ENCODE results near the gene KRT85.

Gene KRT85

DNA sequence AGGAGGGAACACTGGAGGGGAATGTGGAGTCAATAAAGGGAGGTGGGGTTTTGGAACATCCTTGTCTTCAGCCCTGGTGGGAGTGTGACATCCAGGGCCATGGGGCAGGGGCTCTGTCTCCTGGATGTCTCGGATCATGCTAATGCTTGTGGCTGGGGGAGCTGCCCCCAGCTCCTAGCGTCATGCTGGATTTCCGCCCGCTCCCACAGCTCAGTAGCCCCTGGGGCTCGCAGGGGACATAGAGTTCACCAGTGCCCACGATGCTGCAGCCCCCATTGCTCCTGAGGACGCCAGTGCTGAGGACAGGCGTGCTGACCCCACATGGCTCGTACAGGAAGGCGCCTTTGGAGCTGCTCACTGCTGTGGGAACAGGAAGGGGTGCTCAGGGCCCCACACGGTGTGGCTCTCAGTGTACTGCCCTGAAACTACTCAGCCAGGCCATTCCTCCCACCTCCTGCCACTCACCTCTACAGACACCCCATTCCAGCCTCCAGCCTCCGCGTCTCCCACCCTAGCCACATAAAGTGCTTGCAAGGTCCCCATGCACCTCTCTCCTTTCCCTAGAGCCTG, 27.6 kb upstream of the KRT85 start:
- DNase-seq (ENCODE audit: low spot score) = no peak

DNA sequence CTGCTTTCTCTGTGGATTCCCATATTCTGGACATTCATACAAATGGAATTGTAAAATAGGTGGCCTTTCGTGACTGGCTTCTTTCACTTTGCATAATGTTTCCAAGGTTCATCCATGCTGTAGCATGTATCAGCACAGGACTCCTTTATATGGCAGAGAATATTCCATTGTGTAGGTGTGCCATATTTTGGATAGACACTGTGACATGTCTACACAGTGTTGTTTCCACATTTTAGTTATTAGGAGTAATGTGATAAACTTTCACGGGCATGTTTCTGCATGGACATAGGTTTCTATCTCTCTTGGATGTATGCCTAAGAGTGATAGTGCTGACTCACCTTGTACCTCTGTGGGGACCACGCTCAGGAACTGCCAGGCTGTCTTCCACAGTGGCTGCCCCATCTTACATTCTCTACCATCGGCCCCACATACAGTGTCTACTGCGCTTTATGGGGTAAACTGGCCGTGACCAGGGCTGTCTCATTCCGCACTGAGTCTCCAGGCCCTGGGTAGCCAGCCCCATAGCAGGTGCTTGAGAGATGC, 25.3 kb upstream of the KRT85 start:
- DNase-seq (ENCODE audit: low spot score) = no peak

DNA sequence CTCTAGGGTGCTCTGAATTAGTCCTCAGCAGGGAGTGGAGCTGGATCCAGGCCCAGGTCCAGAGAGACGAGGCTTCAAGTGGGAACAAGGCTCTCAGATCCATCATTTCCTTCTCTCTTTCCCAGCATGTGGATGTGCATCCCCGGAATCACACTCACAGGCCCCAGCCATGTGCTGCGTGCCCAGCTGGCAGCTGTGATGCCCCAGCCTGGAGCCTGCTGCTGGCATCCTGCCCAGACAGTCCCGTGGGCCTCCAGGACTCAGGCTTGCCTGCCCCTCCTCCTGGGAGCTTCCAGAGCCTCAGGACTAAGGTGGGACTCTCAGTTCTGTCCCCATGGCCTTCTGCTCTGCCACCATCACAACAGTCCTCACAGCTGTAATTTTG, 24.3 kb upstream of the KRT85 start:
- no peak for DNase-seq (ENCODE audit: low spot score)

DNA sequence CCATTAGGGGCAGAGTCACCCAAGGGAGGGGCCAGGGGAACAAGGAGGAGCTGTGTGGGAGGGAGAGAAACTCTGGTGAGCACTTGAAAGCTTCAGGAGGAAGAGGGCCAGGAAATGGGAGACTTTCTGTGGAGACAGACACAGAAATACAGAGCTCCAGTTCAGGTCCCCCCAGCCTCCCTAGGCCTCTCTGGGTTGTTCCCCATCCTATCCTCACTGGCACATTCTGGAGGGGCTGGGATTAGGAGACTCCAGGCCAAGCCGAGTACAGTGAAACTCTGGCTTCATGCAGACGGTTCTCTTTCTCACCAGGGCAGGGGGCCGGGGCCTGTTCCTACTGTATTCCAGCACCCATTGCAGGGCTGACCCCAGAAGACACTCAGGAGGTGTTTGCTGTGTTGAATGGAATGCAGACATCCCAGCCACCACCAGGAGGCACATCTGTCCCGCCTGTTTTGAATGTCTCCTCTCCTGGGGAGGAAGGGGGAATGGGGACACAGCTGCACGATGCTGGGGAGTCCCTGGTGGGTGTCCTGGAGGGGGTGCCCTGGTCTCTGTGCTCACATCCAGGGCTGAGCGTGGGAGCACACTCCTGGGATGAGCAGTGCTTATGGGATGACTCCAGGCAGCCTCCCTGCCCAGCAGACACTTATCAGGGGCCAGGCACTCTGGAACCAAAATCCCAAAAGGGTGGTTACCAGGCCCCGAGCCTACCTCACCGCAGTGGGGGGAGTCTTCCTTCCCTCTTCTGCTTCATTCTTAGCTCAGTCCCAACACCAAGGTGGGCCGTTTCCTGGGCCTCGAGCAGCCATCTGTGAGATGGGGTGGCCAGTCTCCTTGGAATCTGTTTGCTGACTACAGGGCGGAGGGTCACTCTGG, 23.7 kb upstream of the KRT85 start:
- DNase-seq (ENCODE audit: low spot score) = no peak

DNA sequence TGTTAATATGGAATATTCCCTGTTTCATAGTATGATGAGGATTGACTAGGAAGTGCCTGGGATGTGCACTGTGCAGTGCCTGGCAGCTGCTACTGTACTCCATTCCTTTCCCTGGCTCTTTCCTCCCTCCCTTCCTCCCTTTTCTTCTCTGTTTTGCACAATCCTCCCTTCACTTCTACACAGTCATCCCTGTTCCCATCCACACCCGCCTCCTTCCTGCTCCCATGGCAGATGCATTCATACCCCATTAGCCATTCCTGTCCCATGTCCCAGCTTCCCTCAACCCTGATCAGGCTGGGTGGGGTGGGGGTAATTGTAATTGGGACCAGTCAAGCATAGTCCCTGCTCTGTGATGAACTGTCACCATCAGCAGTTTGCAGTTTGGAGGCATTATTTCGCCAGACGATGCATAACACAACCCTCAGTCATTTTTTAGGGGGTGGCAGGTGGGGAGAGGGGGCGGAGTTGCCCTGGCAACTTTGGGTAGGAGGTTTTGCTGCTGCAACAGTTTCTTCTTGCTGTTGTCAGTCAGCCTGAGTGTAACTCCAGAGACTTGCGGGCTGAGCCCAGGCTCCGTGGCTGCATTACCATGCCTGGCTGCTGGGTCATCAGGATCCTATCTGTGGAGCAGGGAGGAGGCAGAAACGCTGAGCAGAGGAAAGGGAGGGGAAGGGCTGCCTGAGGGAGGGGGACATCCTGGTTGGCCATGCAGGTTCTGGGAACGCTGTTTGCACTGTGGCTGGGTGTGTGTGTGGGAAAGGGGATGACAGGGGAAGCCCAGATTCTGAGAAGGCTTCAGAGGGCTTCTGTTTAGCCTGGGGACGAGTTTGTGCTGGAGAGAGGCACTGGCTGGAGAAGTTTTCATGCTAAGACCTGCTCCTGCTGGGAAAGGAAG, 22.3 kb upstream of the KRT85 start:
- DNase-seq (ENCODE audit: low spot score) = no peak

DNA sequence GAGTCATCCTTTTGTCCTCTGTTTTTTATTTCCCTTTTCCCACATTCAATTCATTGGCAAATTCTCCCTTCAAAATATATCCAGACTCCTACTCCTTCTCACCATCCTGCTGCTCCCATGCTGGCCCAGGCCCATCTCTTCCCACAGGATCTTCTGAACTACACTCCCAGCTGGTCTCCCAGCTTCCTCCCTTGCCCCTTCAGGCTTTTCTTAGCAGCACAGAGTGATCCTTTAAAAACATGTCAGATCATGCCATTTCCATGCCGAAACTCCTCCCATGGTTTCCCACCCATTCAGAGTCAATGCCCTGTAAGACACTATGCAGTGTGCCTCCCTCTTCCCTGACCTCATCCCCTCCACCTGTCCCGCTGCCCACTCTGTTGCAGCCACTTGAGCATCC, 20.6 kb upstream of the KRT85 start:
- DNase-seq (ENCODE audit: low spot score) = no peak

DNA sequence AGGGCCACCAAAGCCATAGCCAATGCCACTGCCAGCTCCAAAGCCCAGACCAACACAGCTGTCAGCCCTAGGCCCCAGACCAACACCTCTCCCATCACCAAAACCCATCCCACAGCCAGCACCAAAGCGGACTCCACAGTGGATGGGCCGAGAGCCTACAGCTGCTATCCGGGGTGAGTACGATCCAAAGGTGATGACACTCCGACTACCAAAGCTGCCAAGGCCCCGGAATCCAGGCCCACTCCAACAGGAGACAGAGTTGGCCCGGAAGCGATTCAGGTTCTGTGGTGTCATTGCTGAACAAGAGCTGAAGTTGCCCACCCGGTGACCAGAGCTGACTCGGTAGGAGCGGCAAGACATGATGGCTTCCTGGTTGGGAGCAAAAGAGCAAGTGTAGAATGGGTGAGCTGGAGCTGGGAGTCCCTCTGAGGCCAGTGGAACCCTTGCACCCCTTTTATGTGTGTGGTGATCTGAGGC, 18.0 kb upstream of the KRT85 start, which contains the start of gene KRT84:
Gene KRT84 (minus strand): TSS at position 427 of the 477 bp plus-strand sequence. CDS start 67 bp downstream, at position 360.
- no peak for DNase-seq (ENCODE audit: low spot score)

DNA sequence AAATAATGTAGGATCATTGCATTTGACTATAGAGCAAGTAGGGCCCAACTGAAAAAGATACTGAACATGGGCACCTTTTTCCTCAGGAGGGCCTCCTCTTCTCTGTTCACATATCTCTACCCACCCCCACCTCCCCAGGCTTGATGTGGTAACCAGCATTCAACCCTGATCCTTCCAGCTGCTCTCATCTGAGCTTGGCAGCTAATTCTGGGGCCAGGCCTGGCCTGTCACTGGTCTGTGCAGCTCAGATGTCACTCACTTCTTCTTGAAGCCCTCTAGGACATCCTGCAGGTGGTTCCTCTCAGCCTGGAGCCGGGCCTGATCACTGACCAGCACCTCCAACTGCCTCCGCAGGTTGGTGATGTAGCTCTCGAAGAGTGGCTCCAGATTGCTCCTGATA, 16.1 kb upstream of the KRT85 start:
- no peak for DNase-seq (ENCODE audit: low spot score)

DNA sequence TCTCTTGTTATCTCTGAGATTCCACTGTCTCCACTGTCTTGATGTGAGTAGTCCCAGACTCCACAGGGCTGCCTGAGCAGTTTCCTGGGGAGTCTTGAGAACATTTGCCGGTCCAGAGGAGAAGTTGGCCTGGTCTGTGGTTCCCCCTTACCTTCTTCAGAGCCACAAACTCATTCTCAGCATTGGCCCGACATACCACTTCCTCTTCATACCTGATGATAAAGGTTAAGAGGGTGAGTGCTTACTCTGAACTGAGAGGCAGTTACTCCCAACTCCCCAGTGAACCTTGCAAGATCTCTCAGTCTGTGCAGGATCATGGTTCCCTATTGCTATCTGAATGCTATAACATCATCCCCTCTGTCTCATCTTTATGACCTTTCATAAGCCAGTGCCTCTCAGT, 15.6 kb upstream of the KRT85 start:
- DNase-seq (ENCODE audit: low spot score) = no peak

DNA sequence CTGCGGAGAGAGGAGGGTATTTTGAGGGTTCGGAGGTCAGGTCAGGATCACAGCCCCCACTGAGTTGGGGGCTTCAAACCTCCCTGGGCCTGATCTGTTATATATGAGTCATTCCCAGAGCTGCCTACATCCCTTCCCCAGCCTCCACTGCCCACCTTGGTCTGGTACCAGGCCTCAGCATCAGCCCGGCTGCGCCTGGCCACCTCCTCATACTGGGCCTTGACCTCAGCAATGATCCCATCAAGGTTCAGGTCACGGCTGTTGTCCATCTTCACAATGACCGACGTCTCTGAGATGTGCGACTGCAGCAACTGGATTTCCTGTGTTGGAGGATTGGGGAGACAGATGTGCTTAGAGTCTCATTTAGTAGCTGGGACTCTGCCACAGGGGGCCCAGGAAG, 13.9 kb upstream of the KRT85 start:
- DNase-seq (ENCODE audit: low spot score) = no peak

DNA sequence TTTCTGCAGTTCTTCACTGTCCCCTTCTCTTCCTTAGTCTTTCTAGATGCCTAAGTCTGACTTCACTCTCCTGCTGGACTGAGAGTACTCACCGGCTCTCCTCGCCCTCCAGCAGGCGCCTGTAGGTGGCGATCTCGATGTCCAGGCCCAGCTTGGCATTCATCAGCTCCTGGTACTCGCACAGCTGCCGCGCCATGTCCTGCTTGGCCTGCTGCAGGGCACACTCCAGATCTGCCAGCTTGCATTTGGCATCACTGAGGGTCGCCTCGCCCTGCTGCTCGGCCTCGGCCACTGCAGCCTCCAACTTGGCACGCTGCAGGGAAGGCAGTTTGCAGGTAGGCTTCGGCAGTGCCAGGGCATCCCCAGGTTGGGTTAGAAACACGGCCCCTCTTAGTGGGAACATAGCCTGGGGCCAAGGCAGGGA, 13.0 kb upstream of the KRT85 start:
- no peak for DNase-seq (ENCODE audit: low spot score)

DNA sequence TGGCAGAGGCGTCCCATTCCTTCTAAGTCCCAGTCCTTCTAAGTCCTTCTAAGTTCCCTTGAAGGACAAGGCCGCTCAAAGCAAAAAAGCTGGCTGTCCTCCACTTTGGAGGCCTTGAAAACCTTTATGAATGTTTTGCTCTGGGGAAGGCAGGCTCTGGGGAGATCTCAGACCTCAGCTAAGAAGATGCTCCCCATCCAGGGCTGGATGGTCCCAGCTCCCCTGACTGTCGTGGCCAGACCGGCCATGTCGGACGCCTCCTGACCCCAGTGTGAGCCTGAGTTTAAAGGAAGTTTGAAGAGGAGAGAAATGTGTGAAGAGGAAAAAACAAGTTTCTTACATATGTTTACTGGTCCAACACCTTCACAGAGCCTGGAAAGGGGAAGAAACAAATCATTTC, 12.3 kb upstream of the KRT85 start:
- no peak for DNase-seq (ENCODE audit: low spot score)

DNA sequence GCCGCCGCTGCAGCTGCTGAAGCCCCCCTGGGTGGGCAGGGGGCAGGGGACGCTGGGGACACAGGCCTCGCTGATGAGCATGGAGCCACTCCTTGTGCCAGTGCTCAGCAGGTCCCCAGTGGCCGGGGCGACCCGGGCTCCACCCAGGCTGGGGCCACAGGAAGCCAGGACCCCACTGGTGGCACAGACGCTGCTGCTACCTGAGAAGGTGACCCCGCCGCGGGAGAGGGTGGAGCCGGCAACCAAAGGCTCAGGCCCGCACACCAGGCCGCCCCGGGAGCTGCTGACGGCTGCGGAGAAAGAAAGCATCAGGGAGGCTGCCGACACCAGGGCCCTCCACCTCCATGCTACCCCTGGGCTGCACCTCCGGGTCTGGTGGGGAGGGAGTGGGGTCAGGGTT, 10.8 kb upstream of the KRT85 start:
- no peak for DNase-seq (ENCODE audit: low spot score)

DNA sequence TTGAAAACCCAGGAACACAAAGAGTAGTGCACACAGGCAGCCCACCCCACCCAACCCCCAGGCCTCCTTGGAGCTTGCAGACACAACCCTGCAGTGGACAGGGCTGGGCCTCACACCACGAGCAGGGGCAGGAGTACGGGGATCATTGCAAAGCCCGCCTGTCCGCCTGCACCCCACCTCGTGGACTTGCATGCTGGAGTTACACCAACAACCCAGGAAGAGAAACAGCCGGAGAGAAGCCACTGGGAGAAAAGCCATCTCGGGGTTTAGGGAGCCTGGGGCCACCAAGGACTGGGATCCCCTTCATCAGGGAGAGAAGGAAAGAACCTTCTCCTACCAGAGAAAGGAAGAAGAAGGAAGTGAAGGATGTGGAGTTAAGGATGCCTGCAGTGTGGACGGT, 10.0 kb upstream of the KRT85 start:
- DNase-seq (ENCODE audit: low spot score) = no peak

DNA sequence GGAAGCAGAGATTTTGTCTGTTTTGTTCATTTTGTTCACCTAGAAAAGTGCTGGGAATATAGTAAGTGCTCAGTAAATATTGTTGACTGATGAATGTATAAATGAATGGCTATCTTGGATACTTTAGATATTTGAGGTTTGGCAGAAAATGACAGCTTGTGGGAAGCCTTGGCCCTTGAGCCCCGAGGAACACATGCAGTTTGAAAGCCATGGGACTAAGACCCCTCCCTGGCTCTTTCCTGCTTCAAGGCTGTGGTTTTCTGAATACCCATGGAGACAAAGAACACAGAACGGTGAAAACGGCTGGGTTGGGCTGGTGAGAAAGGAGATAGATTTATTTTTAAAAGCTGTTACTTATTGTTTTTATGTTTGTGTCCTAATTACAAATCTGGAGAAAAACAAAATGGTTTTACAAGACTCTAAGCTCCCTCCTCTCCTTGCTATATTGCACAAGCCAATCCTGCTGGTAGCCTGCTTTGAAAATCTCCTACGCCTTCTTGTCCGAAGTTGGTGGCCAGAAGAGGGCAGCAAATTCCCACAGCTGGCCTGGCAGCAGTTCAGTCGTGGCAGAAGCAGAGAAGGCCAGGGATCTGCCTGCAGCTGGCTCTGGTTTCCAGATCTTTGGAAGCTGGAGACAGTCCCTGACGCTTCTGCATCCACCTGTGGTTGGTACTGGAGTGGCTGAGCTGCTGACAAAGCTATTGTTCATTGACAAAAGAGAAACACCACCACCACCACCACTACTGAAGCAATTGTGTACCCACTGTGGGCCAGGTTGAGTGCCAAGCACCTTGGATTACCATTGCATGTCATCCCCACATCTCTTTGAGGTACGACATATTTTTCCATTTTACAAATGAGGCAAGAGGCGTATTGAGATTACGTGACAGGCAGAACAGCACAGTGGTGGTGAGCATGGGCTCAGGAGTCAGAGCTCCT, 5.2 kb upstream of the KRT85 start:
- peak; percentile 52 for DNase-seq (ENCODE audit: low spot score)

DNA sequence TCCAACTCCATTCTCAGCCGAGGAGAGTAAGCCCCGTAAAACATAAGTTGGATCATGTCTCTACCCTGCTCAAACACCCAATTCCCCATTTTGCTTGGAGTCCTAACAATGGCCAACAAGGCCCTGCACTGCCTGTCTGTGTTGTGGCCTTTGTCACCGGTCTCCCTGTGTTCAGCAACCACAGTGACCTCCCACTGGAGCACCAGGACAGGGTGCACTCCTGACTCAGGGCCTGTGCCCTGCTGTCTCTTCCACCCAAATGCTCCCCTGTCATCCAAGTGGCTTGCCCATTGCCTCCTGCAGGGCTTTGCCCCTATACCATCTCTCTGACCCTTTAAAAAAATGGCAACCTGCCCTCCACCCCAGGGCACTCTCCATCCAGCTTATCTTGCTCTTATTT, 4.4 kb upstream of the KRT85 start:
- DNase-seq (ENCODE audit: low spot score) = no peak

DNA sequence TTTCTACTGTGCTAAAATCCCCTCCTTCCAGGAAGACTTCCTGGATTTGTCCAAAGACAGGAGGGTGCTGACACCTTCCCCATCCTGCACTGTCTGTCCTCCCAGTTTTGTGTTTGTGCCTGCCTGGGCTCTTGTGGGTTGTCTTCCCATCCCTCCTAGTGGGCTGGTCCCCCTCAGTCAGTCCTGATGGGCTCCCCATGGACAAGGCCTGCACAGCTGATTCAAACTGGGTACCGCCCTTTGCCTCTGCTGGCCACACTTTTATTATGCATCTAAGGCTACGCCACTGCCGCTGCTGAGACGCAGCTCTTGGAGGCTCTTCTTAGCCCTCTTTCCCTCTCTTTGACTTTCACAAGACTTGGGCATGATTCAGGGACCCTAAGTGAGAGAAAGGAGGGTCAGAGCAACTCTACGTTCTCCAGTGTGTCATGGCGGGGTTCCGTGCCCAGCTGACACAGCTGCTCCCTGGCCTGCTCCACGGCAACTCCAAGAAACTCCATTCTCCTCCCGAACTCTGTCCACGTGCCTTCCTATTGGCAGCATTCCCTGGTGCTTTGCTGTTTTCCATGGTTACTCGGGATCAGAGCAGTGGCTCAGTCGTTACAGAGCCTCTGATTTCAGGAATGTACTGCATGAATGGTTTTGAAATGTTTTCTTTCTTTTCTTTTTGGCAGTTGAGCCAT, 3.8 kb upstream of the KRT85 start:
- DNase-seq (ENCODE audit: low spot score) = no peak

DNA sequence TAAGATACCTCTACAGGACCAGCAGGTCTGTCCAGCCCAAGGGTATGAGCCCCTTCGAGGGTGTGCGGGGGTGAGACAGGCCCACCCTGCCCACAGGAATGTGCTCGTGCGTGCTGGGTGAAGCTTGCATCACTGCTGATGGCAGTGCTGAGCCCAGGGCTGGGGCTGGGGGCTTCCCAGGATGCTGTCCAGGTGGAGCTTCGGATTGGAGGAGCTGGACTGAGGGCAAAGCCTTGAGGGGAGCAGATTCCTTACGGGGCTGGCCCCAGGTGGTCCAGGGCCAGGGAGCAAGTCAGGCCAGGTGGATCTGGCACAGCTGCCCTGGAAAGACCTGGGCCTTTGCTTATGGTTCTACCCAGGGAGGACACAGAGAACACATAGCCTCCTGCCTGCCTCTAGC, 2.5 kb upstream of the KRT85 start:
- DNase-seq (ENCODE audit: low spot score) = no peak

DNA sequence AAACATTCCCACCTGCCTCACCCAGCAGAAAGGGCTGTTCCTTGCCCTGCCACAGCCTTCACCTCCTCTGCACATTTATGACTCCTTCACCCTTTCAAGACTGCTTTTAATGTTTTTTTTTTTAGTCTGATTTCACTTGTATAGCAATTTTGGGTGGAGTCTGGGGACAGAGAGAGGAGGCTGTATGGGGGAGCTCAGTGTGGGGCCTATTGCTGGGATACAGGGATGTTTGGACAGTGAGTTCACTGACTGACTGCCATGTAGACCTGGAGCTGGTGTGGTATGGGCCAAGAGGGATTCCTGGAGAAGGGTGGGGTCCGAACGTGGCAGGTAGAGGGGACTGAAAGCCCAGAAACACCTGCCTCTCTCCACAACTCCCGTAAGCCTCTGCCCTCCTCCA, 1.9 kb upstream of the KRT85 start:
- no peak for DNase-seq (ENCODE audit: low spot score)

DNA sequence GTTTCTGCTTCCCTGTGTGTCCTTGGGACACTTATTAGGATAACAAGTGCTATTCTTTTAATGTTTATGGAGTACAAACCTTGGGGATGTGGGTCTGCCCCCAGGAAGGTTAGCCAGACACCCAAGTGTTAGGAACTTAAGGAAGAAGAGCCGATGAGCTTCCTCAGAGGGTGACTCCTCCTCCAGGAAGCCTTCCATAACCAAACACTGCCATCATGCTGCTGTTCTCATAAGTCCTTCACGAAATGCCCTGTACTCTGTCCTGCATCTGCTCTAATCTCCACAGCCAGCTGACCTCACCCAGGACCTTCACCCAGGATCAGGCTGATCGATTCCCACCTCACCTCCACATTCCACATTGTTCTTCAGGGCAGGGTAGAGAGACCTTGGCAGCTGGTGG, 1.2 kb upstream of the KRT85 start:
- no peak for DNase-seq (ENCODE audit: low spot score)

DNA sequence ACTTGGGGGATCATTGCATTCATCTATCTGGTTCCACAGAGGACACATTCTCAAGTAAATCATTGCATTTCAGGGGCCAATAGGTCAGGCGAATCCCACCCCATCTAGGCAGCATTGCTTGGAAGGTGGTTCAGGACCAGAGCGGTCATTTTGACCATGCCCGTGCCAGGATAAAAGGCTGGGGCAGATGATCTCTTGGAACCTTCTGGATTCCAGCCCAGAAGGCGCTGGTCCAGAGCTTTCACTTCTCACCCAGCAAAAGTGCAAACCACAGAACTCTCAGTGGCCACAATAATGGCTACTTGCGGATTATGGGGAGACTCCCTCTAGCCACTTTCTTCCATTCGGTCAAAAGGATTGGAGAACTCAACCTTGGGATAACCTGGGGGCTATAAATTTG, 595 bp upstream of the KRT85 start:
- DNase-seq (ENCODE audit: low spot score) = no peak

All from germinal center (tissue), 1 donor.